B cell (primary cell): Measurements from ENCODE around the gene SRD5A1. TPM values are rescaled to one million over a fixed set of nuclear protein-coding genes. Genes with fewer than 3 reads are reported as not detected.

Source experiments
- ATAC-seq: fragments of 200-7000 bp; cut with Tn5 transposase; one replicate; pipeline ENCODE4 v1.10.0; 2021; ENCODE audit warnings: low read depth, mild to moderate bottlenecking, moderate number of reproducible peaks, moderate library complexity
- CTCF ChIA-PET: fragments of 350-600 bp; sonication (Branson Sonifier 250); formaldehyde crosslinking; loops from one replicate; lab custom pipeline; 2021; ENCODE audit warnings: antibody characterized with exemption, inconsistent platforms; lab: Charles Lee
- POLR2A ChIA-PET: fragments of 350-600 bp; sonication (Branson Sonifier 250); formaldehyde crosslinking; loops from one replicate; lab custom pipeline; 2021; ENCODE audit warnings: antibody characterized with exemption; lab: Charles Lee
- DNase-seq: peaks from one replicate; pipeline ENCODE4 v3.0.0; 2013
- H2AFZ ChIP-seq: 2 replicates; pipeline ENCODE4 v1.6.1; 2012; ENCODE audit warnings: mild to moderate bottlenecking, low read depth, low read length; ENCODE audit not compliant: insufficient read depth, poor library complexity, severe bottlenecking
- H3K27ac ChIP-seq, 2 donors: 1 replicate in 1 of 2; 2 replicates in 1 of 2; pipeline ENCODE4 v1.5.1; 2012 to 2013; ENCODE audit warnings: low read length in 2 of 2, mild to moderate bottlenecking in 2 of 2, moderate library complexity in 1 of 2
- H3K27me3 ChIP-seq, 4 experiments: fragments of 200-600 bp in 1 of 4; sonication (generic) in 1 of 4; replicated peaks in 1 of 4; 1 replicate in 2 of 4; 2 replicates in 2 of 4; pipeline versions ENCODE4 v1.6.1 to v1.7.0; 2013 to 2016; ENCODE audit warnings: low read length in 3 of 4, mild to moderate bottlenecking in 2 of 4, mixed read lengths in 1 of 4, moderate library complexity in 1 of 4; ENCODE audit not compliant: insufficient read depth in 4 of 4, control insufficient read depth in 3 of 4; ENCODE audit errors: control extremely low read depth in 1 of 4
- H3K36me3 ChIP-seq, 2 experiments: replicated peaks in 1 of 2; 1 replicate in 1 of 2; 2 replicates in 1 of 2; pipeline versions ENCODE4 v1.6.1 to v1.7.1; 2013; ENCODE audit warnings: low read length in 1 of 2; ENCODE audit not compliant: insufficient read depth in 2 of 2, control insufficient read depth in 1 of 2; ENCODE audit errors: control extremely low read depth in 1 of 2, extremely low read depth in 1 of 2
- H3K4me1 ChIP-seq, 2 donors: fragments of 200-600 bp in 1 of 2; sonication (generic) in 1 of 2; 1 replicate in 1 of 2; 2 replicates in 1 of 2; pipeline versions ENCODE4 v1.5.1 to v1.6.1; 2013 to 2017; ENCODE audit warnings: low read length in 2 of 2; ENCODE audit not compliant: control insufficient read depth in 2 of 2, insufficient read depth in 2 of 2
- H3K4me2 ChIP-seq: replicated peaks from 2 replicates; pipeline ENCODE3; 2012; ENCODE audit warnings: mild to moderate bottlenecking, low read depth, low read length; ENCODE audit not compliant: poor library complexity, severe bottlenecking
- H3K4me3 ChIP-seq, 5 experiments: fragments of 200-600 bp in 1 of 5; sonication (generic) in 1 of 5; 1 replicate in 3 of 5; 2 replicates in 2 of 5; pipeline versions ENCODE4 v1.5.1 to v1.7.0; 2011 to 2016; ENCODE audit warnings: low read length in 4 of 5, mild to moderate bottlenecking in 4 of 5, low read depth in 2 of 5, control low read depth in 1 of 5, moderate library complexity in 1 of 5; ENCODE audit not compliant: insufficient read depth in 1 of 5; ENCODE audit errors: control extremely low read depth in 1 of 5, extremely low read depth in 1 of 5
- H3K79me2 ChIP-seq: fragments of 200-600 bp; sonication (generic); one replicate; pipeline ENCODE4 v1.6.0; 2016; ENCODE audit warnings: low read length; ENCODE audit not compliant: control insufficient read depth, insufficient read depth
- H3K9ac ChIP-seq: fragments of 200-600 bp; sonication (generic); 2 replicates; pipeline ENCODE4 v1.6.1; 2017; ENCODE audit warnings: mild to moderate bottlenecking, low read length, moderate library complexity
- H3K9me3 ChIP-seq, 3 donors: one replicate each; pipeline versions ENCODE4 v1.6.1 to v1.7.1; 2013; ENCODE audit warnings: low read length in 2 of 3; ENCODE audit not compliant: control insufficient read depth in 2 of 3, insufficient read depth in 1 of 3; ENCODE audit errors: control extremely low read depth in 1 of 3
- H4K20me1 ChIP-seq: 2 replicates; pipeline ENCODE4 v1.6.0; 2012; ENCODE audit warnings: mild to moderate bottlenecking, low read length; ENCODE audit not compliant: insufficient read depth, control insufficient read depth, poor library complexity, severe bottlenecking
- H3K27ac Mint-ChIP-seq: one replicate; pipeline ENCODE4 v1.8.0; 2021; ENCODE audit warnings: mixed read lengths
- H3K27me3 Mint-ChIP-seq: one replicate; pipeline ENCODE4 v1.8.0; 2021; ENCODE audit warnings: mixed read lengths
- H3K4me1 Mint-ChIP-seq: one replicate; pipeline ENCODE4 v1.8.0; 2021; ENCODE audit warnings: mixed read lengths
- H3K4me3 Mint-ChIP-seq: one replicate; pipeline ENCODE4 v1.8.0; 2021; ENCODE audit warnings: mixed read lengths
- H3K9me3 Mint-ChIP-seq: one replicate; pipeline ENCODE4 v1.8.0; 2022; ENCODE audit warnings: mixed read lengths; ENCODE audit not compliant: insufficient read depth
- EZH2 ChIP-seq: IDR thresholded peaks from 2 replicates; pipeline ENCODE4 v1.6.1; 2012; ENCODE audit warnings: borderline replicate concordance, low read depth, mild to moderate bottlenecking, moderate library complexity, low read length; ENCODE audit not compliant: insufficient read depth, poor library complexity, severe bottlenecking
- WGBS: methylation state at CpG from one replicate; pipeline ENCODE4 v1.1.5; 2013; ENCODE audit warnings: missing lambda C conversion rate; ENCODE audit not compliant: insufficient coverage; 5-methylcytosine and 5-hydroxymethylcytosine counted together
- intact Hi-C: fragments of 100-400 bp; cut with micrococcal nuclease; formaldehyde crosslinking; loops from one replicate; pipeline ENCODE4 v1.10.0; 2022
- polyA plus RNA-seq: library from polyadenylated mRNA; depleted of rRNA; stranded (reverse); fragments of >200 nt; gene quantifications from 2 replicates; pipeline ENCODE4 v1.2.3, GENCODE V29; 2012
- total RNA-seq, 2 donors: library from RNA; stranded (reverse); fragments of 120-200 nt in 1 of 2; gene quantifications; 1 replicate in 1 of 2; 2 replicates in 1 of 2; pipeline versions ENCODE4 v1.2.3 to v1.2.4, GENCODE V29; 2013 to 2022
- TF ChIP-seq, protein P1 (sequence below): fragments of 200-600 bp; IDR thresholded peaks from one replicate; pipeline ENCODE4 v1.8.0; 2022; ENCODE audit warnings: antibody characterized with exemption, mild to moderate bottlenecking

Gene SRD5A1
- total and polyA plus RNA-seq, 2 donors (not counting 1 experiment from before 2014, with no cell fraction given): 17.2 to 29.2 TPM

- Mint-ChIP-seq H3K27ac (peak overlapping the region; percentile 75), H3K4me1 (peaks cover 74% of the 10 kb centered on the region), H3K27me3 (no peaks in the 10 kb centered on the region), H3K4me3 (peak overlapping the region; percentile 64), H3K9me3 (no peaks in the 10 kb centered on the region)
- ATAC-seq (no peak), DNase-seq (no peak)
- Histone ChIP-seq H2AFZ (no peak overlapping the region), H3K36me3 (peaks cover 0 to 8% of the 10 kb centered on the region in 2 experiments), H3K27me3 (no peaks in the 10 kb centered on the region), H3K9me3 (no peaks in the 10 kb centered on the region), H3K4me3 (no peak overlapping the region), H3K4me1 (peaks cover 59% of the 10 kb centered on the region in 2 donors), H3K79me2 (peaks cover 83% of the 10 kb centered on the region), H3K4me2 (peak overlapping the region; percentile 17), H4K20me1 (peaks cover 68% of the 10 kb centered on the region), H3K27ac (no peak overlapping the region), H3K9ac (no peak overlapping the region)
- intact Hi-C loops: loop anchor here (10.0 kb wide), 1 partner anchor 1223 kb away; no protein-coding TSS in a partner anchor
- CTCF ChIA-PET: interaction anchor here (1.1 to 2.1 kb wide), 3 partner anchors 12 to 28 kb away, joined by 3 to 8 read pairs (median 6); no protein-coding TSS in a partner anchor
- WGBS: 76% methylated on average over 3 of the region's 4 CpGs
- POLR2A ChIA-PET: interaction anchor here (0.6 kb wide), 1 partner anchor 18 kb away, joined by 5 read pairs; no protein-coding TSS in a partner anchor
- no peak for TF ChIP-seq EZH2
- TF ChIP-seq, protein P1, sequence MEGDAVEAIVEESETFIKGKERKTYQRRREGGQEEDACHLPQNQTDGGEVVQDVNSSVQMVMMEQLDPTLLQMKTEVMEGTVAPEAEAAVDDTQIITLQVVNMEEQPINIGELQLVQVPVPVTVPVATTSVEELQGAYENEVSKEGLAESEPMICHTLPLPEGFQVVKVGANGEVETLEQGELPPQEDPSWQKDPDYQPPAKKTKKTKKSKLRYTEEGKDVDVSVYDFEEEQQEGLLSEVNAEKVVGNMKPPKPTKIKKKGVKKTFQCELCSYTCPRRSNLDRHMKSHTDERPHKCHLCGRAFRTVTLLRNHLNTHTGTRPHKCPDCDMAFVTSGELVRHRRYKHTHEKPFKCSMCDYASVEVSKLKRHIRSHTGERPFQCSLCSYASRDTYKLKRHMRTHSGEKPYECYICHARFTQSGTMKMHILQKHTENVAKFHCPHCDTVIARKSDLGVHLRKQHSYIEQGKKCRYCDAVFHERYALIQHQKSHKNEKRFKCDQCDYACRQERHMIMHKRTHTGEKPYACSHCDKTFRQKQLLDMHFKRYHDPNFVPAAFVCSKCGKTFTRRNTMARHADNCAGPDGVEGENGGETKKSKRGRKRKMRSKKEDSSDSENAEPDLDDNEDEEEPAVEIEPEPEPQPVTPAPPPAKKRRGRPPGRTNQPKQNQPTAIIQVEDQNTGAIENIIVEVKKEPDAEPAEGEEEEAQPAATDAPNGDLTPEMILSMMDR: no peak
These were observed 84.4 kb downstream of the SRD5A1 start for GRCh38 chr5:6717687-6718086.

DNA sequence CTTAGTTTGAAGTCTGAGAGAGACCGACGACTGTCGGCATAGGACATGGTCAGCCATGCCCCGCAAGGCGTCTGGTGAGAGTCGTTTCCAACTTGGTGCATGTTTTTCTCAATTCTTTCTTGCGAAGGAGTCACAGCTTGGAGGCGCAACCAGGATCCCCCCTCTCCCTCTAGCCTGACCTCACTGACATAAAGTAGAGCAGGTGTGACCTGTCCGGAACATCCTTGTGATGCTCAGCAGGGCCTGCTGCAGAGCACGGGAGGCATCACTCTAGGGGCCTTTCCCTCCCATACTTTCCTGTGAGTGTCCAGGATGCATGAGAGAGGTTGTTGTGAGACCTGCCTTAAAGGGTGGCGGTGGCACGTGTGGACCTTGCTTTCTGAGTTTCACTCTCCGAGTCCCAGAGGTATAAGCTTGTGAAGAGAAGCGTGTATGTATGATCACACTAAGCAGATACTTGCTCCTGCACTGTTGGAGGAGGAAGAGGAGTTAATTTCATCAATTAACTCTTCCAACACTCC, 85.0 kb downstream of the SRD5A1 start:
- Mint-ChIP-seq H3K27me3 (no peaks in the 10 kb centered on the region), H3K4me3 (peak overlapping the region; percentile 58), H3K4me1 (peaks cover 79% of the 10 kb centered on the region), H3K27ac (peak overlapping the region; percentile 75), H3K9me3 (no peaks in the 10 kb centered on the region)
- H2AFZ ChIP-seq: no peak overlapping the region
- H3K9ac ChIP-seq: no peak overlapping the region
- no peaks in the 10 kb centered on the region for H3K27me3 ChIP-seq
- H3K27ac ChIP-seq: no peak overlapping the region
- no peak for DNase-seq
- 79% methylated on average over 9 of the region's 14 CpGs for WGBS
- H3K79me2 ChIP-seq: peaks cover 89% of the 10 kb centered on the region
- peak overlapping the region; percentile 17 for H3K4me2 ChIP-seq
- intact Hi-C loops: loop anchor here (10.0 kb wide), 1 partner anchor 1223 kb away; no protein-coding TSS in a partner anchor
- no peak for TF ChIP-seq EZH2
- TF ChIP-seq, protein P1: no peak
- POLR2A ChIA-PET: interaction anchor here (0.6 kb wide), 1 partner anchor 17 kb away, joined by 5 read pairs; no protein-coding TSS in a partner anchor
- no peaks in the 10 kb centered on the region for H3K9me3 ChIP-seq
- CTCF ChIA-PET: interaction anchor here (1.1 to 2.1 kb wide), 3 partner anchors 11 to 27 kb away, joined by 3 to 8 read pairs (median 6); no protein-coding TSS in a partner anchor
- no peak overlapping the region for H3K4me3 ChIP-seq
- peaks cover 0 to 8% of the 10 kb centered on the region in 2 experiments for H3K36me3 ChIP-seq
- H3K4me1 ChIP-seq: peaks cover 64 to 65% of the 10 kb centered on the region in 2 donors
- peaks cover 73% of the 10 kb centered on the region for H4K20me1 ChIP-seq
- ATAC-seq: no peak
